ENCODE results near the gene CRAT.

Gene CRAT

DNA sequence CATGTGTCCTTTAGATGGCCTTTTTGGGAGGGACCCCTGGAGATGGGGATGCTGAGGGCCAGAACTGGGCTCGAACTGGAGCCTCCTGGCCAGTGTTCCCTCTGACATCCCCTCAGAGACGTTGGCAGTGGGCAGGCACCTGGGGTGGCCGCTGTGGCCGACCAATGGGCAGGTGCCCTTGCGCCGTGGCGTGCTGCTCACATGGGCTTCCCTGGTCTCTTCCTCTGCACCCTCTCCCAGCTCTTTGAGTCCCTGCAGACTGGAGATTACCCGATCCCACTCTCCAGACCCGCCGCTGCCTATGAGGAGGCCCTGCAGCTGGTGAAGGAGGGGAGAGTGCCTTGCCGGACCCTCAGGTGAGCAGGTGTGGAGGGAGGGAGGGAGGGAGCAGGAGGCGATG lies 49.6 kb downstream of the CRAT start:
- H3K4me3 Mint-ChIP-seq: no peak overlapping the region
- no peak overlapping the region for H3K27ac Mint-ChIP-seq
- H3K4me1 Mint-ChIP-seq: no peaks in the 10 kb centered on the region
- no peaks in the 10 kb centered on the region for H3K9me3 Mint-ChIP-seq
- TF ChIP-seq, protein P1, sequence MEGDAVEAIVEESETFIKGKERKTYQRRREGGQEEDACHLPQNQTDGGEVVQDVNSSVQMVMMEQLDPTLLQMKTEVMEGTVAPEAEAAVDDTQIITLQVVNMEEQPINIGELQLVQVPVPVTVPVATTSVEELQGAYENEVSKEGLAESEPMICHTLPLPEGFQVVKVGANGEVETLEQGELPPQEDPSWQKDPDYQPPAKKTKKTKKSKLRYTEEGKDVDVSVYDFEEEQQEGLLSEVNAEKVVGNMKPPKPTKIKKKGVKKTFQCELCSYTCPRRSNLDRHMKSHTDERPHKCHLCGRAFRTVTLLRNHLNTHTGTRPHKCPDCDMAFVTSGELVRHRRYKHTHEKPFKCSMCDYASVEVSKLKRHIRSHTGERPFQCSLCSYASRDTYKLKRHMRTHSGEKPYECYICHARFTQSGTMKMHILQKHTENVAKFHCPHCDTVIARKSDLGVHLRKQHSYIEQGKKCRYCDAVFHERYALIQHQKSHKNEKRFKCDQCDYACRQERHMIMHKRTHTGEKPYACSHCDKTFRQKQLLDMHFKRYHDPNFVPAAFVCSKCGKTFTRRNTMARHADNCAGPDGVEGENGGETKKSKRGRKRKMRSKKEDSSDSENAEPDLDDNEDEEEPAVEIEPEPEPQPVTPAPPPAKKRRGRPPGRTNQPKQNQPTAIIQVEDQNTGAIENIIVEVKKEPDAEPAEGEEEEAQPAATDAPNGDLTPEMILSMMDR (IDR thresholded peaks at IDR 0.05): no peak
- H3K36me3 Mint-ChIP-seq (ENCODE audit: low read depth): peaks cover 22% of the 10 kb centered on the region
- no peak for DNase-seq
- H3K27me3 Mint-ChIP-seq (ENCODE audit: low read depth, poor library complexity): no peaks in the 10 kb centered on the region

DNA sequence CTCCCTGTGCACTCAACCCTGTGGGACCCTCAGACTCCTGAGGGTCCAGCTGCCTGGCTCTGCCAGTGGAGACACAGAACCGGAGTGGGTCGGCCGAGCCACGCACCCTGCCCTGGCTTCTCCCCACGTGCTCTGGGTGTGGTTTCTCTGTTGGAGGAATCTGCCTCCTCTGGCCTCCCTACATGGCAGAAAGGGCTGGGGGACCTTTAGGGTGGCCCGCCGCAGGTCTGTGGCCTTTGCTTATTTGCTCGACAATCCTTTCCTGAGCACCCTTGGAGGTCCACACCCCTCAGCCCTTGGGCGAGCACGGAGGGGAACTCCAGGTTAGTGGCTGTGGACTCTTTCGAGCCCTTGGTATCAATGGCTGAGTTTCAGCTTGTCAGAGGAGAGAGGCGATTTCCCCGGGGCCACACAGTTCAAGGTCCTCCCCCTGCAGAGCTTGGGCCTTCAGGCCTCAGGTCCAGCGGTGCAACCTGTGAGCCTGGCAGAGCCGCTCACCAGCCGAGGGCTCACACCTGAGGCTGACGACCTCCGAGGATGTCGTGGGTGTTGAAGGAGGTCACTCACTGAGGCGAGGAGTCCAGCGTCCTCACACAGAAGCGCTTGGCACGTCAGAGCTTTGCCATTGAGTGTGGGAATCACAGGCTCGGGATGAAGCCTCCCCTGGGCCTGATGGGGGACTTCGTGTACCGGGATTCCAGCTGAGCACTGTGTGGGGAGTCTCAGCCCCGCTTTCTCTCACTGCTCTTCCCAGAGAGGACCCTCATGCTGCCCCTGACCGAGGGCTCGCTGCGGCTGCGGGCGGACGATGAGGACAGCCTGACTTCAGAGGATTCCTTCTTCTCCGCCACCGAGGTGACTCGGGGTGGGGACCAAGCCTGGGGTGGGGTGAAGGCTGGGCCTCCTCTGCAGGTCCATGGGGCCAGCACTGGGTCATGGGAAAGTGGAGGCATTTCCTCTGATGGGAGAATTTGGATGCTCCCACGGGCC lies 50.5 kb downstream of the CRAT start:
- Mint-ChIP-seq H3K36me3 (ENCODE audit: low read depth) (peaks cover 16% of the 10 kb centered on the region), H3K27ac (no peak overlapping the region), H3K4me3 (no peak overlapping the region), H3K4me1 (no peaks in the 10 kb centered on the region), H3K9me3 (no peaks in the 10 kb centered on the region), H3K27me3 (ENCODE audit: low read depth, poor library complexity) (no peaks in the 10 kb centered on the region)
- TF ChIP-seq, protein P1 (IDR thresholded peaks at IDR 0.05): no peak
- no peak for DNase-seq

DNA sequence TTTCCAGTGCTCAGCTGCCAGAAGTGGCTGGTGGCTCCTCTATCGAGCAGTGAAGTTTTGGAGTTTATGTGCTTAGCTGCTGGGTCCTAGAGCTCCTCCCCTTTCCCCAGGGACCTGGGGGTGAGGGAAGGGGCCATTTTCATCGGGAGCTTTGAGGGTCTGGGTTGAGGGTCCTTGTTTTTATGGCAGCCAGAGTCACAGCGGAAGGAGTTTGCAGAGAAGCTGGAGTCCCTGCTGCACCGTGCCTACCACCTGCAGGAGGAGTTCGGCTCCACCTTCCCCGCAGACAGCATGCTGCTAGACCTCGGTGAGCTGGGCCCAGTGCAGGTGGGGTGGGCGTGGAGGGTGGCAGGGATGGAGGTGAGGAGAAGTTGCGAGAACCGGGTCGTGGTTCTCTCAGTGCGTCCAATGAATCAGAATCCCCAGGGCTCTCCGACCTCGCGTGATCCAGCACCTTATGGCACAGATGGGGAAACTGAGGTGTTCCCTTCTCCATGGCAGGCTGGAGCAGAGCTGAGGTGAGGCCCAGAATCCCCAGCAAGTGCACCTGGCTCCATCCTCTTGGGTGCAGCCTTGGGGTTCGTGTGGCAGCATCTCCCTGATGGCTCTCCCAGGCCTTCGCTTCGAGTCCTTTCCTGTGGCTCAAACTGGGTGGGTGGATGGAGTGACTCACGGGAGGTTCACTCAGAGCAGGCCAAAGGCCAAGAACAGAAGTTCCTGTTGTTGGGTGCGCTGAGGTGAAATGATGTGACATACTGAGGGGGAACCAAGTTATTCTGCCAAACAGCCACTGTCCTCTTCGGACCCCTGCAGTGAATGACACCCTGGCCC lies 51.4 kb downstream of the CRAT start:
- H3K4me1 Mint-ChIP-seq: no peaks in the 10 kb centered on the region
- DNase-seq: no peak
- no peaks in the 10 kb centered on the region for H3K27me3 Mint-ChIP-seq (ENCODE audit: low read depth, poor library complexity)
- TF ChIP-seq, protein P1 (IDR thresholded peaks at IDR 0.05): no peak
- peaks cover 21% of the 10 kb centered on the region for H3K36me3 Mint-ChIP-seq (ENCODE audit: low read depth)
- no peak overlapping the region for H3K27ac Mint-ChIP-seq
- H3K9me3 Mint-ChIP-seq: no peaks in the 10 kb centered on the region
- no peak overlapping the region for H3K4me3 Mint-ChIP-seq

- no peaks in the 10 kb centered on the region for H3K4me1 Mint-ChIP-seq
- no peak overlapping the region for H3K27ac Mint-ChIP-seq
- H3K4me3 Mint-ChIP-seq: no peak overlapping the region
- H3K36me3 Mint-ChIP-seq (ENCODE audit: low read depth): peaks cover 10% of the 10 kb centered on the region
- H3K9me3 Mint-ChIP-seq: no peaks in the 10 kb centered on the region
- TF ChIP-seq, protein P1 (IDR thresholded peaks at IDR 0.05): no peak
- H3K27me3 Mint-ChIP-seq (ENCODE audit: low read depth, poor library complexity): no peaks in the 10 kb centered on the region
- no peak for DNase-seq
These were observed 56.3 kb downstream of the CRAT start for GRCh38 chr9:129054163-129054851.

GRCh38 chr9:129053020-129053419 lies 57.6 kb downstream of the CRAT start:
- no peaks in the 10 kb centered on the region for H3K4me1 Mint-ChIP-seq
- DNase-seq: no peak
- H3K4me3 Mint-ChIP-seq: no peak overlapping the region
- no peaks in the 10 kb centered on the region for H3K9me3 Mint-ChIP-seq
- no peak overlapping the region for H3K27ac Mint-ChIP-seq
- H3K27me3 Mint-ChIP-seq (ENCODE audit: low read depth, poor library complexity): no peaks in the 10 kb centered on the region
- TF ChIP-seq, protein P1 (IDR thresholded peaks at IDR 0.05): no peak
- peaks cover 16% of the 10 kb centered on the region for H3K36me3 Mint-ChIP-seq (ENCODE audit: low read depth)

Measured in nephron progenitor cell (in vitro differentiated cells).